ENCODE results near the gene OLFML2B.

- TF ChIP-seq CTCF (IDR thresholded peaks at IDR 0.05) (no peak), RAD21 (conservative IDR thresholded peaks at IDR 0.05 in 1 of 2, IDR thresholded peaks at IDR 0.05 in 1 of 2) (no peak), JUNB (IDR thresholded peaks at IDR 0.05) (no peak), REST (IDR thresholded peaks at IDR 0.05) (no peak), POLR2A (IDR thresholded peaks at IDR 0.05; ENCODE audit: low read length) (no peak), PBX3 (IDR thresholded peaks at IDR 0.05) (no peak)
Observed at GRCh38 chr1:161978011-161978790, 45.5 kb downstream of the OLFML2B start.
